ENCODE measurements around the gene DDTL. TPM values are rescaled to one million over a fixed set of nuclear protein-coding genes. Genes with fewer than 3 reads are reported as not detected.
A peak's percentile ranks its signal among the peaks of the same experiment; 100 is the strongest.

Gene DDTL
- total RNA-seq, 2 experiments from 2014 or later: not detected

- H3K4me3 Mint-ChIP-seq: no peak overlapping the region
- no peak for DNase-seq
- peaks cover 14% of the 10 kb centered on the region for H3K4me1 Mint-ChIP-seq (ENCODE audit: low read depth)
- peaks cover 9% of the 10 kb centered on the region for H3K36me3 Mint-ChIP-seq (ENCODE audit: low read depth)
- intact Hi-C loops (cut with micrococcal nuclease): no loop called here
- TF ChIP-seq CTCF (IDR thresholded peaks at IDR 0.05): no peak
- POLR2A ChIA-PET: no interaction called here
- no peaks in the 10 kb centered on the region for H3K27me3 Mint-ChIP-seq
- no peak overlapping the region for H3K27ac Mint-ChIP-seq
- ATAC-seq: no peak
- H3K9me3 Mint-ChIP-seq: no peaks in the 10 kb centered on the region
- CTCF ChIA-PET: no interaction called here
Measured at GRCh38 chr22:24008381-24009226, 41.9 kb downstream of the DDTL start.

GRCh38 chr22:24009227-24010017, 42.7 kb downstream of the DDTL start:
- H3K27me3 Mint-ChIP-seq: no peaks in the 10 kb centered on the region
- peaks cover 20% of the 10 kb centered on the region for H3K4me1 Mint-ChIP-seq (ENCODE audit: low read depth)
- H3K36me3 Mint-ChIP-seq (ENCODE audit: low read depth): peaks cover 13% of the 10 kb centered on the region
- ChIA-PET POLR2A (interaction anchor here (1.4 kb wide), 2 partner anchors 116 to 147 kb away, joined by 3 to 6 read pairs; partner anchors contain the start of gene MIF), CTCF (interaction anchor here (1.2 kb wide), 1 partner anchor 116 kb away, joined by 3 read pairs; no protein-coding TSS in a partner anchor)
- DNase-seq (no peak), ATAC-seq (no peak)
- intact Hi-C loops (cut with micrococcal nuclease): no loop called here
- TF ChIP-seq CTCF (IDR thresholded peaks at IDR 0.05): no peak
- H3K27ac Mint-ChIP-seq: no peak overlapping the region
- no peaks in the 10 kb centered on the region for H3K9me3 Mint-ChIP-seq
- H3K4me3 Mint-ChIP-seq: no peak overlapping the region

GRCh38 chr22:24010018-24010391, 43.3 kb downstream of the DDTL start:
- peak overlapping the region; percentile 44 for H3K27ac Mint-ChIP-seq
- no peak for ATAC-seq

GRCh38 chr22:24011735-24012068, 45.0 kb downstream of the DDTL start:
- DNase-seq (no peak), ATAC-seq (no peak)
- Mint-ChIP-seq H3K27ac (peak overlapping the region; percentile 93), H3K4me1 (ENCODE audit: low read depth) (peaks cover 25% of the 10 kb centered on the region), H3K36me3 (ENCODE audit: low read depth) (peaks cover 24% of the 10 kb centered on the region), H3K9me3 (no peaks in the 10 kb centered on the region), H3K27me3 (no peaks in the 10 kb centered on the region), H3K4me3 (peak overlapping the region; percentile 93)
- TF ChIP-seq CTCF (IDR thresholded peaks at IDR 0.05): no peak
- intact Hi-C loops (cut with micrococcal nuclease): no loop called here
- ChIA-PET CTCF (no interaction called here), POLR2A (interaction anchor here (1.0 to 1.4 kb wide), 5 partner anchors 19 to 99 kb away, joined by 3 to 5 read pairs (median 3); no protein-coding TSS in a partner anchor)

More at GRCh38 chr22:24010018-24010391, 43.3 kb downstream of the DDTL start:
- H3K27me3 Mint-ChIP-seq: no peaks in the 10 kb centered on the region
- no peaks in the 10 kb centered on the region for H3K9me3 Mint-ChIP-seq
- no peak for TF ChIP-seq CTCF (IDR thresholded peaks at IDR 0.05)
- peaks cover 17% of the 10 kb centered on the region for H3K36me3 Mint-ChIP-seq (ENCODE audit: low read depth)
- DNase-seq: no peak
- CTCF ChIA-PET: interaction anchor here (1.2 to 1.5 kb wide), 2 partner anchors 116 kb away, joined by 3 to 5 read pairs; partner anchors contain the start of gene MIF
- intact Hi-C loops (cut with micrococcal nuclease): no loop called here
- POLR2A ChIA-PET: interaction anchor here (1.4 kb wide), 2 partner anchors 116 to 147 kb away, joined by 3 to 6 read pairs; partner anchors contain the start of gene MIF
- H3K4me3 Mint-ChIP-seq: peak overlapping the region; percentile 54
- peaks cover 23% of the 10 kb centered on the region for H3K4me1 Mint-ChIP-seq (ENCODE audit: low read depth)

All from activated CD8-positive, alpha-beta T cell treated with anti-CD3 and anti-CD28 coated beads for 36 hours (primary cell).